Glomerular endothelial cell (primary cell): ENCODE measurements around the gene MAPK11. TPM values are rescaled to one million over a fixed set of nuclear protein-coding genes. Genes with fewer than 3 reads are reported as not detected.

ENCODE experiments used
- DNase-seq: peaks from one replicate; pipeline ENCODE4 v3.0.0-alpha.2; 2011; ENCODE audit warnings: low read depth, low spot score; ENCODE audit errors: extremely low read depth
- total RNA-seq: library from RNA; depleted of rRNA; stranded (reverse); fragments of >200 nt; gene quantifications from 2 replicates; pipeline ENCODE4 v1.2.3, GENCODE V29; 2015

Gene MAPK11
- 34.5 and 39.3 TPM in 2 replicates for total RNA-seq

DNA sequence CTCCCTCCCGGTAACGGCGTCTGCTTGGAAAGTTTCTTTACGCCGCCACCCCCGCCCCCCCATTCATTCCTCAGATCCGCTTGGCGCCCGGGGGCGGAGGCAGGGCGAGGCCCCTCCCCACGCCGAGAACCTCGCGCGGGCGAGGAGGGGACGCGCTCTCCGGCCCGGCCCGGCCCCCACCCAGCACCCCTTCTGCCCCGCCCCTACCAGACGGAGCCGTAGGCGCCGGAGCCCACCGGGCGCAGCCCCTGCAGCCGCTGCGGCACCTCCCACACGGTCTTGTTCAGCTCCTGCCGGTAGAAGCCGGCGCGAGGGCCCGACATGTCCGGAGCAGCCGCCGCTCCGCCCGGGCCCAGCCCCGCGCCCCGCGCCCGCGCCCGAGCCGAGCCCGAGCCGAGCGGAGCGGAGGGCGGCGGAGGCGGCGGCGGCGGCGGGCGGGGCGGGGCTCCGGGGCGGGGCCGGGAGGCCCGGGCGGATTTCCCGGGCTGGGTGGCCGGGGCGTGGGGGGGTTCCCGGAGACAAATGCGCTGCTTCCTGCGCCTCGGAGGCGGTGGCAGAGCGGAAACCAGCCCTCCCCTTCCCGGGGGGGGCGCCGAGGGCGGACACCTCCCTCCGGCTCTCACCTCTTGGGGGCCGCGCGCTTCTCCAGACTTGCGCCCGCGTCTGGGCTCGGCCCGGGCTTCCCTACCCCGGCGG is at the start of gene MAPK11:
TSS of gene MAPK11 (minus strand) at position 411 of the 696 bp plus-strand sequence. CDS start at position 323, 88 bp downstream.
- DNase-seq: no peak

DNA sequence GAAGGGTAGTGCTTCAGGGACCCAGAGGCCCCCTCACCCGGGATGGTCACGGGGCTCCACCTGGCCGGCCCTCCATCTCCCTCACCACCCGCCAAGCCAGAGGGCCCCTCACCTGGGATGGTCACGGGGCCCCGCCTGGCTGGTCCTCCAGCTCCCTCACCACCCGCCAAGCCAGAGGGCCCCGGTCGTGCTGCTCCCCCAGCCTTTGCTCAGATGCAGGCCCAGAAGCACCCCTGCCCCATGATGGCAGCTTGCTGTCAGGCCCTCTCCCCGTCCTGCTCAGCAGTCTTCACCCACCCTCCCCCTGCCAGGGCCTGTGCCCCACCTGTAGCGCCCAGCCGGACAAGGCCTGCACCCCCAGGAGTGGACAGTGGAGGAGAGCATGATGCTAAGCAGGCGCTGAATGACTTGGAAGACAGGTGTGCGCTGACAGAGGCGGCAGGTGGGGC is 49.3 kb upstream of the MAPK11 start:
- DNase-seq: no peak

DNA sequence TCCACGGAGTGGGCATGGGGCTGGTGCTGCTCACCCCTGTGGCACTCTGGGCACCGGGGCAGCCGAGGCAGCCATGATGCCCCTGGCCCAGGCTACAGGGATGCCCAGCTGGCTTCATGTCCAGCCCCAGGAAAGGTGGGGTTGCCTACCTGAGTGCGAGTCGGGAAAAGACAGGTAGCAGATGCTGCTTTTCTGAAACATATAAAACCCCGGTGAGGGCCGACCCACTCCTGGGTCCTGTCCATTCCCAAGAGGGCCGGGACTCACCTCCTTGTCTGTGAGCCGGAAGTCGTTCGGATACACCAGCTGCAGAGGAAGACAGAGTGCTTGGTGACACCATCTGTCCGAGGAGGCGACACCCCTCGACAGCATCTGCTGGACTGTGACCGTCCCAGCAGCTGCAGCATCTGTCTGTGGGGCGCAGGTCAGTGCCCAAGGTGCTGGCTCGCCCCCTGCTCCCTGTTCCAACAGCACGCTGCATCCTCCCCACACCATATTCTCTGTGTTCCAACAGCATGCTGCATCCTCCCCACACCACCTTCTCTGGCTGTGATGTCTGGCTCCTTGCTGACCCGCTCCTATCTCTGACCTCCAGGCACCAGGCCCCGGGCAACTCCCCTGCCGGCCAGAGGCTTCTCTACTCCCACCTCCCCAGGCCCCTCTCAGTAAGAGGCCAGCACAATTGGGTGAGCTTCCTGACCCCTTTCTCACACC is 48.7 kb upstream of the MAPK11 start:
- DNase-seq: no peak

DNA sequence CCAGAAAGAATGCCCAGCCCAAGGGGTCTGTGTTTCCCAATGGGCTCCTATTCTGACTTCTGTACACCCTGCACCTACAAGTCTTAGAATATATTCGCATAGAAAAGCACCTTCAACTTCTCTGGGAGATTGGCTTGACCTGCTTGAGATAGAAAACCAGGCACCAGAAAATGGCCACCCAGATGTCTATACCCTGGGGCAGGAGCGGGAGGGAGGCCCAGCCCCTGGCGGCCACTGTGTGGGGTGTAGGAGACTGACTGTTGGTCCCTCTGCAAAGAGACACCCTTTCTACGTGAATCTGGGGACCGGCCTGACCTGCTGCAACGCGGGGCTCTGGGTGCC is 48.1 kb upstream of the MAPK11 start:
- DNase-seq: no peak

DNA sequence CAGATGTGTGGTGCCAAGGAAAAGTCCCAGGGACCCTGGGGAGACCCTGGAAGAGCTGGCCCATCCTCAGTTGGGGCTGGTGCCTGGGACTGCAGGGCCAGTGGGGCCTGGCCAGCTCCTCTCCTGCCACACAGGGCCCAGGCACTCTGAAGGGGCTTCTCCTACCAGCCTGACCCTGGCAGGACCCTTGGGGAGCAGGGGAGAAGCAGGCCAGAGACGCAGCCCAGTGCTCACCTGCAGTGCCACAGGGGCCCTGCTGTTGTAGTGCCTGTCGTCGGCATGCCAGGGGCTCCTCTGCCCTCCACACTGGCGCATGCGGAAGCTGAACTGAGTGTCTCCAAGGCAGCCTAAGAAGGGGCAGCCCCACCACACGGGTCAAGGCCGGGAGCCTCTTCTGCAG is 47.5 kb upstream of the MAPK11 start:
- no peak for DNase-seq

DNA sequence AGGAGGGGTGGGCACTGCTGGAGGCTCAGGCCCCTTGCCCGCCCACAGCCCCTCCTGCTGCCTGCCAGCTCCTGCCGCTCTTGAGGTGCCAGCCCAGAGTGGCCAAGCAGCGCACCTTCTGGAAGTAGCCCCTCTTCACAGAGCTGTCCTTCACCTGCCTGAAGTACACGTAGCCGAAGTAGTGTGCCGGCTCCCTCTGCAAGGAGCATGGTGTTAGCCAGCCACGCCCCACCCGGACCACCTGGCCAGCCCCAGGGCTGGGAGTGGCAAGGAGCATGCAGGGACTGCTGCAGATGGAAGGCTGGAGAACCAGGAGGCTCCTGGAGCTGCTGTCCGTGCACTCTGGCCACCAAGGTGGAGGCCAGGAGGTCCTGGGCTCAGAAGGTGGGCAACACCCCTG is 47.0 kb upstream of the MAPK11 start:
- no peak for DNase-seq

DNA sequence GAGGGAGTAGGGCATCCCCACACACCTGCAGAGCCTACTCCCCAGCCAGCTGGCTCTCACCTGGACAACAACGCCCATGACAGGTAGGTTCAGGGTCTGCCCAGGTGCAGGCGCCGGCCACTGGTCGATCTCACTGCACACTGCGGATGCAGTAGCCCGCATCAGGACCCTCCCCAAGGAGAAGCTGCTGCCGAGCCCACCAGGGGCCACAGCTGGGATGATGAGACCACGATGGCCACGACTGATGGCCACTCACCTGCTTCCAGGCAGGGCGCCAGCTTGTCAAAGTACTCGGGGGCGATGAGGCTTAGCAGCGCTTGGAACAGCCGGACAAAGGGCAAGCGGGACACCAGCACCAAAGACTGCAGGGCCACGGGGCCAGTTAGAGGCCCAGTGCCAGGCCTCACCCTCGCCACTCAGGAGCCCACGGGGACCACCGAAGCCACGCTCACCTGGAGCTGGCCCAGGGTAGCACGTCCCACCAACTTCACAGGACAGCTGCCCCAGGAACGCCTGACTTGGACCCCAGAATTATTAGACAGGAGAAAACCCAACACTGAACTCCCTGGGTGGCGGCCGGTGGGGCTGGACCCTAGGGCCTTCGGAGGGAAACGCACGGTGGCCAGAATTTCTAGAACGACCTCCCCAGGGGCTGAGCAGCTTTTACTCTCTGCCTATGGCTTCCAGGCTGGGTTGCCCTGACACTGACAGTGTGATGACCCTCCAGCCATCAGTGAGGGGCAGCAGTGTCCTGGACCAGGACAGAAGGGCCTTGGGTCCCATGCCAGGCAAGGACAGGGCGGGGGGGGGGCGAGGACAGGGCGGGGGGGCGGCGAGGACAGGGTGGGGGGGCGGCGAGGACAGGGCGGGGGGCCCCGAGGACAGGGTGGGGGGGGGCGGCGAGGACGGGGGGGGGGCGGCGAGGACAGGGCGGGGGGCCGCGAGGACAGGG is 46.2 kb upstream of the MAPK11 start:
- no peak for DNase-seq

DNA sequence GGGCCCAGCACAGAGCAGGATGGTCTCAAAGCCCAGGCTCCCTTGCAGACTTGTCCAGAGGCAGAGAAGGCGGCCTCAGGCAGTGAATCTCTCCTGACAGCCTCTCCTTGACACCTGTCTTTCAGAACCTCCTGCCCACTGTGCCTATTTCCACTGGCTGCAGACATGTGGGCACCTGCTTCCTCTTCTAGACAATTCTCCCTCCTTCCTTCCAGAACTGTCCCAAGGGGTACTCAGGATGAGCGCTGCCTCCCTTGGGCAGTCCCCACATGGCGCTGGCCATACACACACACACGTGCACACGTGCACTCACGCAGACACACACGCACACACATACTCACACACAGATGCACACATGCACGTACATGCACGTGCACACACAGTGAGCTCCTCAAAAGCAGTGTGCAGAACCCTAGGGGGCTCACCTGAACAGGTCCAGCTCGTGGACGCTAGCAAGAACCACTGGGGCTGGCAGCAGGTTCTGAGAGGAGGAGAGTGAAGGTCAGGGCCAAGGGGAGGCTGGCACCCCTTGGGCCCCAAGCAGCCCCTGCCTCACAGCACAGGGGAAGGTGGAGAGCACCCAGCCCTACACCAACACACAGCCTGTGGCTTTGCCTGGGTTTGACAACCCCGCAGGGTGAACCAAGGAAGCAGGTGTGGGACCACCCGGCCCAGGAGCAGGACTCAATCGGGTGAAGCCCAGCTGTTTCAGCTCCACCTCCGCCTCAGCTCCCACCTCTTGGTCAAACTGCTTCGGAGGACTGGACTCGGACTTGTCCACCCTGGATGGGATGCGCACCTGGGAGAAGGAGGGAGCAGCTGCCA is 45.3 kb upstream of the MAPK11 start:
- no peak for DNase-seq

DNA sequence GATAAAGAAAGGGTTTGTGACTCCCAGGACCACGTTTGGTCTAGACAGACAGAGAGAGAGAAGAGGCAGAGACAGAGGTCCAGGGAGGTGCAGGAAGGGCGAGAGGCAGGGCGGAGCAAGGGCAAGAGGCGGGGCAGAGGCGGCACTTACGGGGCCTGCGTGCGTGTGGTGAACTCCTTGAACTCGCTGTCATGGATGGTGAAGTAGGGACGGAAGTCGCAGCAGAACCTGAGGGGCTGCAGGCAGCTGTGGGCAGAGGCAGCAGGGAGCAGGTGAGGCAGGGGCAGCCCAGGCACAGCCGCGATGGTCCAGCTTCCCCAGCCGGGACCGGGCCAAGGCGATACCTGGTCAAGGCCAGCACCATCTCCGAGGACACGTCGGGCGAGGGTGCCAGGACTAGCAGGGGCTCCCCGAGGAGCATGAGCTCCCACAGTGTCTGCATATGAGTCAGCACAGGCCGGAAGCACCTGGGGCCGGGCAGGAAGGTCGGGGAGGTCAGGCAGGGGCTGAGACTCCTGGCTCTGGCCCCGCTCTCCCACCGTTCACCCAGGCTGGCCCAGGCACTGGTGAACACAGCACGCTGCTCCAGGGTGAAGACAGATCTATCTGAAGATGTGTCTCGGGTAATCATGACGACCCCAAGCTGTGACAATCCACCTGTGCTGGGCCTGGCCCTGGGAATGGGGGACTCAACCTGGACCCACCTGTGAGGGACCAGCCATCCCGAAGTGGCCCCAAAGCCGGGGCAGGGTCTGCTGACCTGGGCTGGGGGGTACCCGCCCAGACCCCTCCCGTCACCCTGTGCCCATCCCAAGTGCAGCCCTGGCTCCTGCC is 44.5 kb upstream of the MAPK11 start:
- DNase-seq: no peak

DNA sequence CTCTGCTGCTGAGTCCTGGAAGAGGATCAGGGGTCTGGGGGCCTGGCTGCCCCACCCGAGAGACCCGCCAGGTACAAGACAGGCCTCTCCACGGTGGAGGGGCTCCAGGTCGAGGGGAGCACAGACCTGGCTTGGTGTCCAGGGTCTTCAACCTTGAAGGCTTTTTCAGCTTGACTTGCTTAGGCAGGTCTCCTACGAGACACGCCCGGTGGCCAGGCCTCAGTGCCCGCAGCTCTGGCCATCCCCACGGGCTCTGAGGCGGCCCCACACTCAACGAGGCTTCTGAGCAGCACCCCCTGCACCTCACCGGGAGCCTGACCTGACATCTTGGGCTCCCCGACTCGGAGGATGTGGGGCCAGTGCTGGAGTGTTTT is 43.9 kb upstream of the MAPK11 start:
- DNase-seq: no peak

DNA sequence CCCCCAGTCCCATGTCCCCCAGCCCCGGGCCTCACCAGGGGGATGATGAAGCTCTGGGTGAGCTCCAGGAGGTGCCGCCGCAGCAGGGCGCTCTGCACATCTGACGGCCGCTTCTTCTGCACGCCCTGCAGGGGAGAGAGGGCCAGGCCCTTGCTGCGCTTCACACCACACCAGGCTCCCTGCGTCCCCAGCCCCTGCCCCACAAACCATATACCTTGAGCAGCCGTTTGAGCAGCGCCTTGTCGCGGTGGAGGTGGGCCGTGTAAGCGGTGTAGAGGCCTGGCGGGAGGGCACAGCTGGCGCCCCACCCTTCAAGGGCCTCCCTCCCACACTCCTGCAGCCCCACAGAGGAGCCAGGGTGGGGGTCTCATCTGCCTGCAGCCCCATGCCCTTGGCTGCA is 43.4 kb upstream of the MAPK11 start:
- no peak for DNase-seq

DNA sequence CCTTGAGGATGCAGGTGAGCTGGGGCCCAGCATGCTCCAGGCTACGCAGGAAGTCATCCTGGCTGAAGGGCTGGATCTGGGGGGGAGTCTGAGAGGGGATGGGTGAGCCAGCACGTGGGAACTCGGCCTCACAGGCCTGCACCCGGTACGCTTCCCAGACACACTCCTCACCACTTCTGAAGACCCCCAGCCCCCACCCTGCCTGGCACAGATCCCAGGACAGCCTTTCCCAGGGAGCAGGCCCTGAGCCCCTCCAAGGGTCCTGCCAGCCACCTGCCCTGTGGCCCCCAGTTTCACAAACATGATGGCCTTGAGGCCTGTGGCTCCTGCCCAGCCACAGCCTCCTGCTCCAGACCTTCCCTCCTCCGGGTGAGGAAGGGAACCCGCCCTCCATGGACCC is 42.8 kb upstream of the MAPK11 start:
- no peak for DNase-seq

DNA sequence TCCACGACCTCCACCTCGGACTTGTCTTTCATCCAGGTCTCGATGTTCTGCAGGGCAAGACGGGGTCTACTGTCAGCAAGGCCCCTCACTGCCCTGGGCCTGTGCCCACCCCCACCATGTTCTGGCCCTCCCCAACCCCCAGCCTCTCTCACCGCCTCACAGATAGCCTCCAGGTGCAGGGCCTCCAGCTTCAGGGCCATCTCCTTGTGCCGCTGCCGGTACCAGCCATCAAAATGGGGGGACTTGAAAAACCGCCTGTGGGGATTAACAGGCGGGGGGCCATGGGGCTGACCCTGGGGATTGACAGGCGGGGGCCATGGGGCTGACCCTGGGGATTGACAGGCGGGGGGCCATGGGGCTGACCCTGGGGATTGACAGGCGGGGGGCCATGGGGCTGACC is 42.2 kb upstream of the MAPK11 start:
- DNase-seq: no peak

DNA sequence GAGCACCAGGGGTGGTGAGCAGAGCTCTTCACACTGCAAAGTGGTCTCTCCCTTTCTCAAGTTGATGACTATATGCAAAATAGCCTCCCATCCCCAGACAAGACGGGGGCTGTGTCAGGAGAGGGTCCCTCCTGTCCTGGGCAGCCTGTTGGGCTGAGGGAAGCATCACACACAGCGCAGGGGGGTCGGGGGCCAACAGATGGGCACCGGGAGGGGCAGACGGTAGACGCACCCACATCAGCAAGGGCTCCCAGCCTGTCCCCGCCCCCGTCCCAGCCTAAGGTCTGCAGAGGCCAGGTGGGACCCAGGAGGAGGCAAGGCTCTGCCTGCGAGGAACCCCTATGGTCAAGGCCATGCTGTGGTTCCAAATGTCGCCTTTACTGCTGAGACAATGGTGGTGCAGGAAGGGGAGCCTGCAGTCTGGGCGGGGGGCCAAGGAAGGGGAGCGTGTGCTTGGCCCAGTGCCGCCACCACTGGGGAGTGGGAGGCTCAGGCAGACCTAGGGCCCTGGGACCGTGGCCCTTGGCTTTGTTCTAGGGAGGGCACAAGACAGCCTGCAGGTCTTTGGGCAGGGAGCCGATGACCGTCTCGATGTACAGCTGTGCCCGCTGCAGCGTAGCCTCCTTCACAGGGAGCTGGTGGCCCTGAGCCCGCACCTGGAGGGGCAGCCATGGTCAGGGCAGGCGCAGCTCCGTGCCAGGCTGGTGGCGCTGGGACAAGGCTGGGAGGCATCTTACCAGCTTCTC is 41.6 kb upstream of the MAPK11 start:
- no peak for DNase-seq

DNA sequence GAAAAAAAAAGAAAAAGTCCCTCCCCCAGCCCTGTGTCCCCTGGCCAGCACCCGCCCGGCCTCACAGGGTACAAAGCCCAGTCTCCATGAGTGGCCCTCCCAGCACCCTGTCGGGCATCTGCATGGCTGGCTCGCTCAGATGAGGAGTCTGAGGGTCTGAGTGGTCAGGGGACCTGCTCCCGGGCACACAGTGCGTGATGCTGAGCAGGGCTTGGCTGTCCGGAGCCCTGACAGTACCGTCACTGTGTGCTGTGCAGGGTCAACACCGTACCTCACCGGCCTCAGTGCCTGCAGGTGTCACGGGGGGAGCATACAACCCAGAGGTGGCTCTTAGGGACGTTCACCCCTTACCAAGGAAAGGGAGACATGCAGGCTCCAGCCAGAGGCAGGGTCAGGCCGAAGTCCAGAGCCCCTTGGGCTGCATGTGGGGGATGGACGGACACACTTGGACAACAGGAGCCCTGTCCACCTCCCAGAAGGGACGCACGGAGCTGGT is 40.8 kb upstream of the MAPK11 start:
- no peak for DNase-seq

DNA sequence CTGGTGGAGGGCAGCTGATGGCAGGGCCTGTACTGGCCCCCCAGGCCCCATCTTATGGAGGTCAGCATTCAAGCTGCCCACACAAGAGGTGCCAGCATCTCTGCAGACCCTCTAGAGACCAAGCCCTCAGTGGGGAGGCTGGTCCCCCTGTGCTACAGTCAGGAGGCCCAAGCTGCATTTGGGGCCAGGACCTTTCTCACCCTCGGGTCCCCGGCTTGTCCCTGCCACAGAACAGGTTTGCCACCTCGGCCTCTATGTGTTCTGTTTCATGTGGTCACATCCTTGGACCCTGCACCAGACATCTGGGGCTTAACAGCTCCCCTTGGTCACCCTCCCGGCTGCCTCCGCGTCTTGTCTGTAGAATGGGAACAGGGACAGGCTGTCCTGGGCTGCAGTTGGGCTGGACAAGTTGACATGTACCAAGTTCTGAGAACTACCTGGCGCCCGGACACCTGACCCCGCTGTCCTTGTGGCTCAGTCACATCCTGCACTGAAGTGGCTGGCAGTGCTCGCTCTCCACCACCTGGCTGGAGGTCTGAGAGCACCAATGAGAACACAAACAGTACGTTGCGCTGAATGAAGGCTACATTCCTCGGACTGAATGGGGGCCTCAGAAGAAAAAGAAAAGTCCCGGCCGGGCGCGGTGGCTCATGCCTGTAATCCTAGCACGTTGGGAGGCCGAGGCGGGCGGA is 40.0 kb upstream of the MAPK11 start:
- DNase-seq: no peak

DNA sequence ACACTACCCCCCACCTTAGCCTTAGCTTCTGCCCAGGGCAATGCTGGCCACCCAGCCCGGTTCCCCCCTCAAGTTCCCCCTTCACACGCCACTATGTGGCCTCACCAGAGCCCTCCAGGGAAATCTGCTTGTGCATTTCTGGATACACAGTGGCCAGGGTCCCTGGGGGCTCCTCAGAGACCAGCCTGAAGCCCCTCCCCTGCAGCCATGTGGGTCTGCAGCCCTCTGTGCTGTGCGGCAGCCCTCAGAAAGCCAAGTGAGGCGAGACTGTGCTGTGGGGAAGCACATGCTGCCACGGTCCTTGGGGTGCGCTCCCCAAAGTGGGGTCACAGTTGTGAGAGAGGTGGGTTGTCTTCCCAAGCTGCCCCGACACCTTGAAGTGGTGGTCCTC is 39.4 kb upstream of the MAPK11 start:
- no peak for DNase-seq

DNA sequence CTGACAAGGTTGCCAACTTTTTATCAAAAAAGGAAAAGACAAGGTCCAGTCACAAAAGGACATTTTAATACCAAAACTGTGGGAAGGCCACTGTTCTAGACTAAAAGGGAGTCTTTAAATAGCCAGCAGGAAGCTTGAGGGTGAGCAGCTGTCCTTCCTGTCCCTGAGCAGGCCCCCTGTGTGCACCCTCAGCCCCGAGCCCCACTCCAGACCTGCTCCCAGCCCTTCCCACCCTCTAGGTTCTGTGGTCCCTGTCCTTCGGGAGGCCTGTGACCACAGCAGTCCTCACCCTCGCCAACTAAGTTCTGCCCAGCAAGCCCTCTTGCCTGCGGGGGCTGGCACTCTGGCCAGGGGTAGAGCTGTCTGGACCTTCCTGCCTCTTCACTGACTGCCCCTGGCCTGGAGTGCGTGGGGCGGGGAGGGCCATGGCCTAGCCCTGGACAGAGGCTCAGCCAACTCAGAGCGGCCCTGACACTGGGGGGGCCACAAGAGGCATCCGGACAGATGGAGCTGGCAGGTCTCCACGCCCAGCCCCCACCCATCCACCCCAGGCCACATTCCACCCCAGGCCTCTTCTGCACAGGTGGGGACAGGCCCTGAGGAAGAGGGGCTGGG is 38.9 kb upstream of the MAPK11 start:
- no peak for DNase-seq
